Brain microvascular endothelial cell (primary cell): ENCODE measurements around the gene ATG101.

Experiments used
- DNase-seq: peaks from one replicate; pipeline ENCODE4 v3.0.0-alpha.2; 2020
- H3K27ac ChIP-seq: fragments of 250-450 bp; sonication (Bioruptor Pico); 2 replicates; pipeline ENCODE4 v1.5.1; 2020; ENCODE audit warnings: mild to moderate bottlenecking, moderate library complexity
- H3K27me3 ChIP-seq: fragments of 250-450 bp; sonication (Bioruptor Pico); replicated peaks from 2 replicates; pipeline ENCODE4 v1.5.1; 2020; ENCODE audit warnings: mild to moderate bottlenecking
- H3K36me3 ChIP-seq: fragments of 250-450 bp; sonication (Bioruptor Pico); replicated peaks from 2 replicates; pipeline ENCODE4 v1.5.1; 2020; ENCODE audit warnings: mild to moderate bottlenecking
- H3K4me3 ChIP-seq: 2 replicates; pipeline ENCODE4 v1.5.1; 2011; ENCODE audit warnings: low read depth, mild to moderate bottlenecking, control low read depth, low read length, moderate library complexity
- in situ Hi-C: cut with HindIII; loops from 2 replicates; pipeline ENCODE4 v1.10.0; 2017; ENCODE audit warnings: low sequenced_read_pairs, low pct_ligation_motif_present
- TF ChIP-seq, protein P1 (sequence below): IDR thresholded peaks from 2 replicates; pipeline ENCODE4 v1.5.1; 2011; ENCODE audit warnings: low read depth, mild to moderate bottlenecking, moderate library complexity, low read length, control low read depth, inconsistent platforms; ENCODE audit errors: missing control alignments

ATG101 gene

DNA sequence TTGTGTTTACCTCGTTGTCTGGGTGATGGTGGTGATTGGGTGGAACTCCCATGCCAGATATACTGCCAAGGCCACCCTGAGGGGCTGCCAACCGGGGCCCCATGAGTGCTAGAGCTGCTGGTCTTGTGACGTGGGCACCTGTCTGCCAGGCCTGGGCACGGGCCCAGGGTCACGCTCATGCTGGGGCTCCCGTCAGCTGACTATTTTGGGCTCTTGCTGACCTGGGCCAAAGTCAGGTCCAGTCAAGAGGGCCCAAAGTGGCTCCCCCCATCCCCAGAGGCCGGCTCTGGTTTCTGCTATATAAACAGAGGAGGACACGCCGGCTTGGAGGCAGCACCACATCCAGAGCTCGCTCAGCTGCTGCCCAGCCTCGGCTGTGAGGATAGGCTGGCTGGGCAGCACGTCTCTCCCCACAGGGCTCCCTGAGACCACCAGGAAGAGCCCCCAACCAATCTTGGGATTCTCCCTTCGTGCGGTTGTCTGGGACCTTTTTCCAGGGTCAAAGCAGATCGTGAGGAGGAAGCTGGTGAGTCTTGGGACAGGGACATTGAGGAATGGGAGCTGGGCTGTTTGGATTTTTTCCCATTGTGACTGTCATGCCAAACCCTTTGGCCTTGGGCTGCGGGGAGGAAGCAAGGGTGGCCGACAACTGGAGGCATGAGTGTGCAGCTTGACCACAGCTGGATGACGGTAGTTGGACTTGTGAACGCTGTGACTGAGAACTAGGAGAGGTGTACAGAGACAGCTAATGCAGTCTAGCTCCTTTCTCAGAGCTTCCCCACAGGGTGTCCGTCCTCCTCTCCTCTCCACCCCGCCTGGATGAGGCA, 26.2 kb upstream of the ATG101 start:
- Histone ChIP-seq H3K4me3 (no peak overlapping the region), H3K27ac (no peak overlapping the region)

DNA sequence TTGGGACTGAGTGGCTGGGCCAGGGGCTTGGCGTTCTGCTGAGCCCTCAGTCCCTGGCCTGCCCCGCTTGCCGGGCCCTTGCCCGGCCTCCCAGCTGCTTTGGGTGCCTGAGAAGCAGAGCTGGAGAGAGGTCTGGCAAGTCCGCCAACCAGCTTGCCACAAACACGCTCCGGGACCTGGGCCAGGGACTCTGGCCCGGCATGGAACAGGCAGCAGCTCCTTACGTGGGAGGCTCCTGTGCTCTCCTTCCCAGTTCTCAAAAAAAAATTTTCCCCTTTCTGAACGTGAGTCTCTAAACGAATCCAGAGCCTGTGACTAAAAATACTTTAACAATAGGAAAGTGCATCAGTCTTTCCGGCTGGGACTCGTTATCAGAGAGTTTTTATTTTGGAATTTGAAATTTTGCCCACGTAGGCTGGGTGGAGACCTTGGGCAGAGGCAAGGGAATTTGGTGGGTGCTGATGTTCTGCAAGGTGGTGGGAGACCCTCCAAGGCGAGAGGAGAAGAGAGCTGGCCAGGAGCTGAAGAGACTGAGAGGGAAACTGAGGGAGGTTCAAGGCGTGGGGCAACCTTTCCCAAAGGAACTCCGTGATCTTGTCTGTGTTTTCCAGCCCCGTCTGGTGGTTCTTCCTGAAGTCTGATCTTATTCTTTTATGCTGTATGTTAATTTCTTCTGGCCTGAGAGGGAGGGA, 25.3 kb upstream of the ATG101 start:
- Histone ChIP-seq H3K27me3 (no peaks in the 10 kb centered on the region), H3K36me3 (no peaks in the 10 kb centered on the region), H3K4me3 (no peak overlapping the region), H3K27ac (no peak overlapping the region)
- in situ Hi-C loops, result no loop called here
- TF ChIP-seq, protein P1, sequence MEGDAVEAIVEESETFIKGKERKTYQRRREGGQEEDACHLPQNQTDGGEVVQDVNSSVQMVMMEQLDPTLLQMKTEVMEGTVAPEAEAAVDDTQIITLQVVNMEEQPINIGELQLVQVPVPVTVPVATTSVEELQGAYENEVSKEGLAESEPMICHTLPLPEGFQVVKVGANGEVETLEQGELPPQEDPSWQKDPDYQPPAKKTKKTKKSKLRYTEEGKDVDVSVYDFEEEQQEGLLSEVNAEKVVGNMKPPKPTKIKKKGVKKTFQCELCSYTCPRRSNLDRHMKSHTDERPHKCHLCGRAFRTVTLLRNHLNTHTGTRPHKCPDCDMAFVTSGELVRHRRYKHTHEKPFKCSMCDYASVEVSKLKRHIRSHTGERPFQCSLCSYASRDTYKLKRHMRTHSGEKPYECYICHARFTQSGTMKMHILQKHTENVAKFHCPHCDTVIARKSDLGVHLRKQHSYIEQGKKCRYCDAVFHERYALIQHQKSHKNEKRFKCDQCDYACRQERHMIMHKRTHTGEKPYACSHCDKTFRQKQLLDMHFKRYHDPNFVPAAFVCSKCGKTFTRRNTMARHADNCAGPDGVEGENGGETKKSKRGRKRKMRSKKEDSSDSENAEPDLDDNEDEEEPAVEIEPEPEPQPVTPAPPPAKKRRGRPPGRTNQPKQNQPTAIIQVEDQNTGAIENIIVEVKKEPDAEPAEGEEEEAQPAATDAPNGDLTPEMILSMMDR, result no peak
- no peak for DNase-seq

More for the DNA sequence above, 26.2 kb upstream of the ATG101 start:
- no peak for DNase-seq
- TF ChIP-seq, protein P1, result no peak
- in situ Hi-C loops, result no loop called here
- H3K27me3 ChIP-seq, result no peaks in the 10 kb centered on the region
- no peaks in the 10 kb centered on the region for H3K36me3 ChIP-seq

DNA sequence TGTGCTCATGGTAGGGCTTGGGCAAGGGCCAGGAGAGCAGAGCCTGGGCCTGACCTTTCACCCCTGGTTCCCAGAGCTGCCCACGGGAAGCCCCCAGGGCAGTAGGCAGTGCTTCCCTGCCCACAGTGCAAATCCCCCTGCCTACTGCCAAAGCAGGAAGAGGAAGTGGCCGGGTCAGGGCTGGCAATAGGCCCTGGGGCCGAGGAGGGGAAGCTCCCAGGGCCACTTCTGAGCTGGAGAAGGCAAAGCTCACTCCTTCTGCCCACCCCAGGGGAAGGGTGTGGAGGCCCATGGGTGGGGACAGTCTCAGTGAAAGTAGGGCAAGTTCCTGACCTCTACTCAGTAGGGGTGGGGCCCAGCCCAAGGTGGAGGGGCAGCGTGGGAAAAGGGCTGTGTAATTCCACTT, 24.0 kb upstream of the ATG101 start:
- H3K27ac ChIP-seq, result no peak overlapping the region
- no peaks in the 10 kb centered on the region for H3K27me3 ChIP-seq
- no peak for DNase-seq
- in situ Hi-C loops, result no loop called here
- H3K36me3 ChIP-seq, result no peaks in the 10 kb centered on the region
- no peak overlapping the region for H3K4me3 ChIP-seq
- TF ChIP-seq, protein P1, result no peak

DNA sequence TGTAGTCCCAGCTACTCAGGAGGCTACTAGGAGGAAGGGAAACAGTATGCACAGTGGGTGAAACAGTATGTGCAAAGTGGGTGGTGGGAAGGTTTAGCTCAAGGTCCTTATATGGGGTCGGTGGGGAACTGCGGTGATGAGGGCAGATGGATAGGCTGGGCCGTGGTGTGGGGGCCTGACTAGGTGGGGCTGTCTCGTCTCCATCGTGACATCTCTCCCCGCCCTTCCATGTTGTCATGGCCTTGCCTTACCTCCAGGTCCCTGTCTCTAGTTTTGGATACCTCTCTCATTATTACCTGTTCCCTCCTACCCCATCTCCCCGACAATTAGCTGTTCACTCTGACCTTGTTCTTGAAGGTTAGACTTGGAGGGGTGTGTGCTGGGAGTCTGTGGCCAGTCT, 22.9 kb upstream of the ATG101 start:
- no peak overlapping the region for H3K27ac ChIP-seq
- in situ Hi-C loops, result no loop called here
- H3K27me3 ChIP-seq, result no peaks in the 10 kb centered on the region
- DNase-seq, result no peak
- TF ChIP-seq, protein P1, result no peak
- H3K36me3 ChIP-seq, result no peaks in the 10 kb centered on the region
- H3K4me3 ChIP-seq, result no peak overlapping the region

DNA sequence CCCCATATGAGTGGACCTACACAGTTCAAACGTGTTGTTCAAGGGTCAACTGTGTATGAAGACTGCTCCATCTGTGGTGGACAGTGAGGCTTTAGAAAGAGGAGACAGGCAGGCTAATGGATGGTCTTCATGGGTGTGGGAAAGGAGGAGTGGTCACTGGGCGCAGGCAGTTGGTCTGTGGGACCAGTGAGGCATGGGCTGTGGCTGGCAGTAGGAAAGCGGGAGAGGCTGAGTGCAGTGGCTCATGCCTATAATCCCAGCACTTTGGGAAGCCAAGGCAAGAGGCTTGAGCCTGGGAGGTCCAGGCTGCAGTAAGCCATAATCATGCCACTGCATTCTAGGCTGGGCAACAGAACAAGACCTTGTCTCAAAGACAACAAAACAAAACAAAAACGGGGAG, 20.5 kb upstream of the ATG101 start:
- DNase-seq, result no peak
- in situ Hi-C loops, result no loop called here
- Histone ChIP-seq H3K4me3 (no peak overlapping the region), H3K27me3 (no peaks in the 10 kb centered on the region), H3K27ac (no peak overlapping the region), H3K36me3 (no peaks in the 10 kb centered on the region)
- TF ChIP-seq, protein P1, result no peak
